HEK293 (cell line): Measurements from ENCODE around the gene BMPR1A.

Experiments used
- CTCF ChIP-seq: fragments of 450-650 bp; formaldehyde crosslinking; IDR thresholded peaks from 2 replicates; pipeline ENCODE4 v1.5.1; 2016; ENCODE audit warnings: missing biosample characterization, missing genetic modification characterization
- ZNF121 ChIP-seq: fragments of 450-650 bp; formaldehyde crosslinking; IDR thresholded peaks from 2 replicates; pipeline ENCODE4 v1.5.1; 2016; ENCODE audit warnings: missing biosample characterization, missing genetic modification characterization
- ZNF530 ChIP-seq: fragments of 450-650 bp; formaldehyde crosslinking; IDR thresholded peaks from 2 replicates; pipeline ENCODE4 v1.5.1; 2016; ENCODE audit warnings: low read depth, missing biosample characterization, missing genetic modification characterization

GRCh38 chr10:86785037-86785436, 28.6 kb downstream of the BMPR1A start:
- TF ChIP-seq CTCF (tag by site-specific recombination) (no peak), ZNF121 (tag by site-specific recombination) (no peak), ZNF530 (tag by site-specific recombination) (no peak)
